Keratinocyte (primary cell): ENCODE data around the gene BRK1.

ENCODE experiments used
- EZH2 ChIP-seq: IDR thresholded peaks from one replicate; pipeline ENCODE4 v1.6.1; 2012; ENCODE audit warnings: inconsistent platforms, mild to moderate bottlenecking, low read length, moderate library complexity
- TF ChIP-seq, protein P1 (sequence below), 3 experiments: IDR thresholded peaks in 1 of 3; conservative IDR thresholded peaks in 1 of 3; optimal IDR thresholded peaks in 1 of 3; 2 replicates in 2 of 3; 3 replicates in 1 of 3; pipeline versions ENCODE3 to v1.5.1; 2011; ENCODE audit warnings: low read length in 3 of 3, mild to moderate bottlenecking in 3 of 3, moderate library complexity in 2 of 3, control low read depth in 1 of 3, inconsistent platforms in 1 of 3; ENCODE audit not compliant: insufficient read depth in 2 of 3; ENCODE audit errors: extremely low read depth in 1 of 3

DNA sequence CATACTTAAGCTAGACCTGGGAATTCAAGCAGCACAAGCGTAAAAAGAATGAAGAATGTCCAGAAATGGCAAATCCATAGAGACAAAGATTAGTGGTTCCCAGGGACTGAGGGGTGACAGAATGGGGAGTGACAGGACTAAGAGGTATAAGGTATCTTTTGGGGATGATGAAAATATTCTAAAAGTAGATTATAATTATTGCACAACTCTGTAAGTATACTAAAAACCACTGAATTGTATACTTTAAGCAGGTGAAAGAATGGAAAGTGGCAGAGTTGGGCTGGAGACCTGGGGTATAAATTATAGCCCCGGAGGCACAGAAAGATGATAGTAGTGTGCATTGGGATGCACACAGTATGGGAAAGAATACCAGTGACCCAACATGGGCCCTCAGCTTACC, 5.6 kb downstream of the BRK1 start:
- TF ChIP-seq, protein P1, sequence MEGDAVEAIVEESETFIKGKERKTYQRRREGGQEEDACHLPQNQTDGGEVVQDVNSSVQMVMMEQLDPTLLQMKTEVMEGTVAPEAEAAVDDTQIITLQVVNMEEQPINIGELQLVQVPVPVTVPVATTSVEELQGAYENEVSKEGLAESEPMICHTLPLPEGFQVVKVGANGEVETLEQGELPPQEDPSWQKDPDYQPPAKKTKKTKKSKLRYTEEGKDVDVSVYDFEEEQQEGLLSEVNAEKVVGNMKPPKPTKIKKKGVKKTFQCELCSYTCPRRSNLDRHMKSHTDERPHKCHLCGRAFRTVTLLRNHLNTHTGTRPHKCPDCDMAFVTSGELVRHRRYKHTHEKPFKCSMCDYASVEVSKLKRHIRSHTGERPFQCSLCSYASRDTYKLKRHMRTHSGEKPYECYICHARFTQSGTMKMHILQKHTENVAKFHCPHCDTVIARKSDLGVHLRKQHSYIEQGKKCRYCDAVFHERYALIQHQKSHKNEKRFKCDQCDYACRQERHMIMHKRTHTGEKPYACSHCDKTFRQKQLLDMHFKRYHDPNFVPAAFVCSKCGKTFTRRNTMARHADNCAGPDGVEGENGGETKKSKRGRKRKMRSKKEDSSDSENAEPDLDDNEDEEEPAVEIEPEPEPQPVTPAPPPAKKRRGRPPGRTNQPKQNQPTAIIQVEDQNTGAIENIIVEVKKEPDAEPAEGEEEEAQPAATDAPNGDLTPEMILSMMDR (optimal IDR thresholded peaks at IDR 0.05 in 1 of 3, IDR thresholded peaks at IDR 0.05 in 1 of 3, conservative IDR thresholded peaks at IDR 0.05 in 1 of 3; ENCODE audit: extremely low read depth in 1 of 3, insufficient read depth in 2 of 3, low read length in 3 of 3), result no peak
- no peak for TF ChIP-seq EZH2
